Hepatocyte (in vitro differentiated cells): ENCODE measurements around the gene DENND2D. TPM values are rescaled to one million over a fixed set of nuclear protein-coding genes. Genes with fewer than 3 reads are reported as not detected.

Source experiments
- DNase-seq: peaks from one replicate; pipeline ENCODE4 v3.0.0-alpha.2; 2016; ENCODE audit warnings: low spot score
- H2AFZ ChIP-seq: fragments of 200-600 bp; sonication (generic); 2 replicates; pipeline ENCODE4 v1.6.0; 2016; ENCODE audit warnings: antibody characterized with exemption, mild to moderate bottlenecking
- H3K27ac ChIP-seq: fragments of 200-600 bp; sonication (generic); 2 replicates; pipeline ENCODE4 v1.5.1; 2016; ENCODE audit warnings: mild to moderate bottlenecking
- H3K27me3 ChIP-seq: fragments of 200-600 bp; sonication (generic); 2 replicates; pipeline ENCODE4 v1.6.1; 2016
- H3K36me3 ChIP-seq: fragments of 200-600 bp; sonication (generic); replicated peaks from 2 replicates; pipeline ENCODE4 v1.5.1; 2016; ENCODE audit warnings: low read depth; ENCODE audit not compliant: insufficient read depth
- H3K4me1 ChIP-seq: fragments of 200-600 bp; sonication (generic); 2 replicates; pipeline ENCODE4 v1.5.1; 2016; ENCODE audit warnings: mild to moderate bottlenecking, moderate library complexity; ENCODE audit not compliant: insufficient read depth
- H3K4me2 ChIP-seq: fragments of 200-600 bp; sonication (generic); 2 replicates; pipeline ENCODE4 v1.6.0; 2016
- H3K4me3 ChIP-seq: fragments of 200-600 bp; sonication (generic); 2 replicates; pipeline ENCODE4 v1.5.1; 2016; ENCODE audit warnings: mild to moderate bottlenecking
- H3K79me2 ChIP-seq: fragments of 200-600 bp; sonication (generic); 2 replicates; pipeline ENCODE4 v1.6.0; 2017; ENCODE audit warnings: mild to moderate bottlenecking
- H3K9me2 ChIP-seq: fragments of 200-600 bp; sonication (generic); replicated peaks from 2 replicates; pipeline ENCODE4 v1.6.0; 2017; ENCODE audit warnings: mild to moderate bottlenecking; ENCODE audit not compliant: insufficient read depth
- H3K9me3 ChIP-seq: fragments of 200-600 bp; sonication (generic); 2 replicates; pipeline ENCODE4 v1.5.1; 2016; ENCODE audit warnings: low read depth, mild to moderate bottlenecking
- H4K20me1 ChIP-seq: fragments of 200-600 bp; sonication (generic); 2 replicates; pipeline ENCODE4 v1.6.0; 2016; ENCODE audit warnings: mild to moderate bottlenecking; ENCODE audit not compliant: insufficient read depth, poor library complexity, severe bottlenecking
- EZH2 ChIP-seq: fragments of 200-600 bp; sonication (generic); IDR thresholded peaks from 2 replicates; pipeline ENCODE4 v1.6.1; 2016; ENCODE audit warnings: antibody characterized with exemption, mild to moderate bottlenecking, borderline replicate concordance
- EZH2phosphoT487 ChIP-seq: fragments of 200-600 bp; sonication (generic); IDR thresholded peaks from one replicate; pipeline ENCODE4 v1.6.1; 2018; ENCODE audit warnings: antibody characterized with exemption, mild to moderate bottlenecking, low read depth, moderate library complexity; ENCODE audit not compliant: unreplicated experiment, severe bottlenecking
- WGBS: methylation state at CpG from one replicate; pipeline ENCODE4 v1.1.6; 2016; ENCODE audit warnings: low lambda C conversion rate; ENCODE audit errors: missing lambda C conversion rate; 5-methylcytosine and 5-hydroxymethylcytosine counted together
- polyA plus RNA-seq: library from polyadenylated mRNA; unstranded; fragments of >200 nt; fragmentation: Nextera tagmentation; extraction: Ambion mirVana; gene quantifications from 2 replicates; pipeline ENCODE4 v1.2.1, GENCODE V29; 2016
- total RNA-seq: library from RNA; depleted of rRNA; stranded (reverse); fragments of >200 nt; gene quantifications from 2 replicates; pipeline ENCODE4 v1.2.3, GENCODE V29; 2014
- TF ChIP-seq, protein P1 (sequence below): fragments of 200-600 bp; sonication (generic); IDR thresholded peaks from 2 replicates; pipeline ENCODE4 v1.5.1; 2016; ENCODE audit warnings: antibody characterized with exemption, mild to moderate bottlenecking; ENCODE audit not compliant: poor library complexity

The DENND2D gene
- total and polyA plus RNA-seq, 2 experiments from 2014 or later: 7.6 to 8.3 TPM

DNA sequence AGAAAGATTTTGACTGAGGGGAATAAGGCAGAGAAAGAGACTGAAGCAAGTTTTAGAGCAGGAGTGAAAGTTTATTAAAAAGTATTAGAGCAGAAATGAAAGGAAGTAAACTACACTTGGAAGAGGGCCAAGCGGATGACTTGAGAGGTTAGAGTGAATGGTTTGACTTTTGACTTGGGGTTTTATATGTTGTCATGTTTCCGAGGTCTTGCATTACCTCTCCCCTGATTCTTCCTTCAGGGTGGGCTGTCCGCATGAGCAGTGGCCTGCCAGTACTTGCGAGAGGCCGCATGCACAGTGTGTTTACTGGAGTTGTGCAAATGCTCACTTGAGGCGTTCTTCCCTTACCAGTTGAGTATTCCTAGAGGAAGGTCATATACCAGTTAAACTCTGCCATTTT, 13.0 kb upstream of the DENND2D start:
- Histone ChIP-seq H3K79me2 (no peaks in the 10 kb centered on the region), H3K27ac (peak overlapping the region; percentile 75), H3K9me3 (no peaks in the 10 kb centered on the region), H3K27me3 (no peaks in the 10 kb centered on the region), H3K4me1 (peaks cover 24% of the 10 kb centered on the region), H3K36me3 (no peaks in the 10 kb centered on the region), H3K9me2 (no peaks in the 10 kb centered on the region), H4K20me1 (no peaks in the 10 kb centered on the region), H3K4me3 (no peak overlapping the region), H2AFZ (no peak overlapping the region), H3K4me2 (no peak overlapping the region)
- no peak for DNase-seq
- TF ChIP-seq, protein P1, sequence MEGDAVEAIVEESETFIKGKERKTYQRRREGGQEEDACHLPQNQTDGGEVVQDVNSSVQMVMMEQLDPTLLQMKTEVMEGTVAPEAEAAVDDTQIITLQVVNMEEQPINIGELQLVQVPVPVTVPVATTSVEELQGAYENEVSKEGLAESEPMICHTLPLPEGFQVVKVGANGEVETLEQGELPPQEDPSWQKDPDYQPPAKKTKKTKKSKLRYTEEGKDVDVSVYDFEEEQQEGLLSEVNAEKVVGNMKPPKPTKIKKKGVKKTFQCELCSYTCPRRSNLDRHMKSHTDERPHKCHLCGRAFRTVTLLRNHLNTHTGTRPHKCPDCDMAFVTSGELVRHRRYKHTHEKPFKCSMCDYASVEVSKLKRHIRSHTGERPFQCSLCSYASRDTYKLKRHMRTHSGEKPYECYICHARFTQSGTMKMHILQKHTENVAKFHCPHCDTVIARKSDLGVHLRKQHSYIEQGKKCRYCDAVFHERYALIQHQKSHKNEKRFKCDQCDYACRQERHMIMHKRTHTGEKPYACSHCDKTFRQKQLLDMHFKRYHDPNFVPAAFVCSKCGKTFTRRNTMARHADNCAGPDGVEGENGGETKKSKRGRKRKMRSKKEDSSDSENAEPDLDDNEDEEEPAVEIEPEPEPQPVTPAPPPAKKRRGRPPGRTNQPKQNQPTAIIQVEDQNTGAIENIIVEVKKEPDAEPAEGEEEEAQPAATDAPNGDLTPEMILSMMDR: no peak
- TF ChIP-seq EZH2 (no peak), EZH2phosphoT487 (no peak)
- 91% methylated on average over 6 of the region's 6 CpGs for WGBS

DNA sequence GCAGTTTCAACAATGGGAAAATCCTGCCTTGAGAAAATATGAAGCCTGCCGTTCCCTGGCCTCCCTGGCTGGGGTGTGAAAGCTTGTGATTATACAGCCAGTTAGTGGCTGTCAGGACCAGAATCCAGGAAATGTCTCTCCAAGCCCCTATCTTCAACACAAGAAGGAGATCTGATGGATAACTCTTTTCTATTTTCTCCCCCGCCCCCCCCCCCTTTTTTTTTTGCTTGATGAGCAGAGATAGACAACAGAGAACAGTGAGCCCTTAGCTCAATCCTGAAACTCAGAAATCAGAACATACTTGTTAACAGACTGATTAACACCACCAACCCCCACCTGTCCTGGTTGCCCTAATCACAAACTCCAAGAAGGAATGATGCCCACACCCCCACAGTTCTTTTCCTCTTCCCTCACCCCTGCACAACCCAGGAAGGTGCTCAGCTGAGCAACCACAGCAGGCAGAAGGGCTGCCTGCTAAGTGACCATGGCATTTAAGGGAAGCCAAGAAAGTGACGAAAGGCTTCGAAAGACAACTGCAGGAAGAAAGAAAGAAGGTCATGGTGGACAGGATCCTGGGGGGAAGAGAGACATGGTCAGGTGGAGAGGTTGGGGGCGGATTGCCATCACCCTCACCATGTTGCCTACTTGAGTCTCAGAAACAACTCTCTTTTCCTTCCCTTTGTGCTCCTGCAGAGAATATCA, 12.3 kb upstream of the DENND2D start:
- H3K9me2 ChIP-seq: no peaks in the 10 kb centered on the region
- no peak overlapping the region for H3K4me2 ChIP-seq
- peak overlapping the region; percentile 55 for H3K27ac ChIP-seq
- H3K36me3 ChIP-seq: no peaks in the 10 kb centered on the region
- H3K4me3 ChIP-seq: no peak overlapping the region
- no peak overlapping the region for H2AFZ ChIP-seq
- H3K4me1 ChIP-seq: peaks cover 24% of the 10 kb centered on the region
- WGBS: 74% methylated on average over 5 of the region's 5 CpGs
- H3K9me3 ChIP-seq: no peaks in the 10 kb centered on the region
- H3K27me3 ChIP-seq: no peaks in the 10 kb centered on the region
- no peaks in the 10 kb centered on the region for H4K20me1 ChIP-seq
- no peaks in the 10 kb centered on the region for H3K79me2 ChIP-seq
- DNase-seq: no peak
- no peak for TF ChIP-seq EZH2phosphoT487

DNA sequence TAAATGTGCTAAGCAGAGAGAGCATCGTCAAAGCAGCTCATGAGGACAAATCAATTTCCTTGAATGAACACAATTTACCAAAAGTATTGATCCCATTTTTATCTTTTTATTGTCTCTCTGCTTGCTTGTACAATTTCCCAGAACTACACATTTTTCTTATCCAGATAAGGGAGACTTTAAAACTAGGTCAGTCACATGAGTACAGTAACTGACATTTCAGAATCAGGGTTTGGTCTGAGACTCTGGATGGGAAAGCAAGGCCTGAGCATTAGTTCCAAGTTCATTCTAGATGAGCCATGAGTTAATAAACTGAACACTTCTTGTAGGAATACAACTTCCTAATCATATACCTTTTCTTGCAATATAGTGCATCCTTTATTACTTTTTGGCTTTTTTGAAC, 11.5 kb upstream of the DENND2D start:
- no peaks in the 10 kb centered on the region for H3K36me3 ChIP-seq
- no peaks in the 10 kb centered on the region for H3K79me2 ChIP-seq
- no peak for DNase-seq
- no peaks in the 10 kb centered on the region for H4K20me1 ChIP-seq
- no peak overlapping the region for H3K27ac ChIP-seq
- no peak overlapping the region for H2AFZ ChIP-seq
- no peak for TF ChIP-seq EZH2
- TF ChIP-seq, protein P1: no peak
- TF ChIP-seq EZH2phosphoT487: no peak
- no peaks in the 10 kb centered on the region for H3K9me2 ChIP-seq
- no peak overlapping the region for H3K4me3 ChIP-seq
- no peak overlapping the region for H3K4me2 ChIP-seq
- H3K27me3 ChIP-seq: no peaks in the 10 kb centered on the region
- WGBS: 85% methylated on average over 1 of the region's 1 CpG
- H3K4me1 ChIP-seq: peaks cover 24% of the 10 kb centered on the region
- H3K9me3 ChIP-seq: no peaks in the 10 kb centered on the region

DNA sequence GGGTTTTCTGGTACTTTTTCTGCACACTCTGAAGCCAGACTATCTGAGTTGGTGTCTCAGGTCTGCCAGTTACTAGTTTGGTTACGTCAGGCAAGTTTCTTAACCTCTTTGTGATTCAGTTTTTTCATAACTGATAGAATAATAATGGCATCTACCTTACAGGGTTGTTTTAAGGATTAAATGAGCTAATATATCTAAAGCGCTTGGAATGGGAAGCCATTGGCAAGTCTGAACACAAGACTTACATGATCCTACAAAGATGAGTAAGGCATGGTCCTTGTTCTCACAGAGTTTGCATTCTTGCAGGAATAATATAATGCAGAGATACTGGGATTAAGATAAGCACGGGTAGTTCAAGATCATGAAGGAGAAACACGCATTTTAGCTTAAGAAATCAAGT, 9.2 kb upstream of the DENND2D start:
- DNase-seq: no peak
- no peak for TF ChIP-seq EZH2phosphoT487
- TF ChIP-seq, protein P1: no peak
- TF ChIP-seq EZH2: no peak
- no peaks in the 10 kb centered on the region for H3K9me2 ChIP-seq
- H4K20me1 ChIP-seq: no peaks in the 10 kb centered on the region
- 76% methylated on average over 4 of the region's 4 CpGs for WGBS
- H3K36me3 ChIP-seq: no peaks in the 10 kb centered on the region
- H2AFZ ChIP-seq: no peak overlapping the region
- no peaks in the 10 kb centered on the region for H3K9me3 ChIP-seq
- H3K4me2 ChIP-seq: no peak overlapping the region
- no peaks in the 10 kb centered on the region for H3K27me3 ChIP-seq
- no peak overlapping the region for H3K4me3 ChIP-seq
- H3K27ac ChIP-seq: no peak overlapping the region
- H3K4me1 ChIP-seq: peaks cover 9% of the 10 kb centered on the region
- H3K79me2 ChIP-seq: no peaks in the 10 kb centered on the region
